Panc1 (cell line): ENCODE results near the gene ZNF627. TPM values are rescaled to one million over a fixed set of nuclear protein-coding genes. Genes with fewer than 3 reads are reported as not detected.

Experiments used
- ATAC-seq: fragments of 200-7000 bp; cut with Tn5 transposase; 2 replicates; pipeline ENCODE4 v1.9.1; 2020; ENCODE audit warnings: mild to moderate bottlenecking, moderate library complexity
- BruUV-seq: library from RNA; stranded (reverse); fragments of 400-500 nt; replicated peaks from 2 replicates; lab custom pipeline; 2021; lab: Mats Ljungman, UMichigan
- CTCF ChIA-PET: fragments of 300-600 bp; sonication (Branson Sonifier 250); formaldehyde crosslinking; loops from one replicate; lab custom pipeline; 2022; ENCODE audit warnings: antibody characterized with exemption; lab: Charles Lee
- POLR2A ChIA-PET: fragments of 300-600 bp; sonication (Branson Sonifier 250); formaldehyde crosslinking; loops from one replicate; lab custom pipeline; 2022; ENCODE audit warnings: antibody characterized with exemption; lab: Charles Lee
- DNase-seq: peaks from one replicate; pipeline ENCODE4 v3.0.0-alpha.2; 2010; ENCODE audit warnings: low read depth, low spot score
- H3K27ac ChIP-seq: 2 replicates; pipeline ENCODE4 v1.5.1; 2011; ENCODE audit warnings: mild to moderate bottlenecking, low read length, inconsistent platforms
- H3K27me3 ChIP-seq: fragments of 200-500 bp; sonication (Bioruptor generic); 2 replicates; pipeline ENCODE4 v1.6.0; 2014; ENCODE audit warnings: low read length, inconsistent platforms; ENCODE audit not compliant: control insufficient read depth, insufficient read depth
- H3K36me3 ChIP-seq: fragments of 200-500 bp; sonication (Bioruptor generic); 2 replicates; pipeline ENCODE4 v1.5.1; 2014; ENCODE audit warnings: inconsistent platforms, mild to moderate bottlenecking, low read length, moderate library complexity; ENCODE audit not compliant: control insufficient read depth, insufficient read depth
- H3K4me1 ChIP-seq: 2 replicates; pipeline ENCODE4 v1.5.1; 2011; ENCODE audit warnings: inconsistent platforms, mild to moderate bottlenecking, low read length, moderate library complexity; ENCODE audit not compliant: control insufficient read depth, insufficient read depth
- H3K4me3 ChIP-seq, 2 experiments: 2 replicates each; pipeline ENCODE4 v1.5.1; 2011 to 2012; ENCODE audit warnings: low read depth in 2 of 2, low read length in 2 of 2, mild to moderate bottlenecking in 2 of 2, inconsistent platforms in 1 of 2, moderate library complexity in 1 of 2
- H3K9me3 ChIP-seq: fragments of 200-500 bp; sonication (Bioruptor generic); 2 replicates; pipeline ENCODE4 v1.5.1; 2014; ENCODE audit warnings: low read depth, mild to moderate bottlenecking, inconsistent platforms, low read length, moderate library complexity; ENCODE audit not compliant: control insufficient read depth, insufficient read depth
- CTCF ChIP-seq: fragments of 450-650 bp; IDR thresholded peaks from 2 replicates; pipeline ENCODE4 v1.5.1; 2017; ENCODE audit warnings: mild to moderate bottlenecking
- POLR2AphosphoS5 ChIP-seq: IDR thresholded peaks from 2 replicates; pipeline ENCODE4 v1.6.1; 2012; ENCODE audit warnings: mild to moderate bottlenecking, low read depth, low read length, moderate library complexity
- REST ChIP-seq, 2 experiments: IDR thresholded peaks; 2 replicates each; pipeline ENCODE4 v1.6.1; 2011 to 2012; ENCODE audit warnings: low read depth in 2 of 2, control low read depth in 1 of 2, low read length in 1 of 2, mild to moderate bottlenecking in 1 of 2, moderate library complexity in 1 of 2; ENCODE audit not compliant: insufficient read depth in 1 of 2
- SIN3A ChIP-seq: IDR thresholded peaks from 2 replicates; pipeline ENCODE4 v1.6.1; 2012; ENCODE audit warnings: low read depth, mild to moderate bottlenecking, low read length, moderate library complexity, borderline replicate concordance; ENCODE audit not compliant: insufficient read depth
- TCF7L2 ChIP-seq: IDR thresholded peaks from 2 replicates; pipeline ENCODE4 v1.6.1; 2011; ENCODE audit warnings: mild to moderate bottlenecking, low read depth, low read length, inconsistent platforms
- in situ Hi-C: cut with HindIII; loops from 2 replicates; pipeline ENCODE4 v1.10.0; 2016; ENCODE audit warnings: low sequenced_read_pairs, low pct_unique_long_range_greater_than_20kb
- intact Hi-C: fragments of 100-400 bp; cut with micrococcal nuclease; formaldehyde crosslinking; loops from one replicate; pipeline ENCODE4 v1.10.0; 2022; ENCODE audit not compliant: unreplicated experiment
- total RNA-seq: library from RNA; stranded (reverse); gene quantifications from one replicate; pipeline ENCODE4 v1.2.1, GENCODE V29; 2021; ENCODE audit not compliant: unreplicated experiment

ZNF627 gene
- total RNA-seq, 1 experiment from 2014 or later = 10.7 TPM

GRCh38 chr19:11594084-11594483 is 3.2 kb upstream of the ZNF627 start:
- no peaks in the 10 kb centered on the region for H3K9me3 ChIP-seq
- TF ChIP-seq CTCF = no peak
- TF ChIP-seq TCF7L2 = no peak
- TF ChIP-seq REST (IDR thresholded peaks at IDR 0.05; ENCODE audit: insufficient read depth in 1 of 2, low read depth in 2 of 2, low read length in 1 of 2) = no peak
- TF ChIP-seq POLR2AphosphoS5 = no peak
- no peak for TF ChIP-seq SIN3A
- intact Hi-C loops (no loop called here), in situ Hi-C loops (no loop called here)
- peaks cover 6% of the 10 kb centered on the region; the same call in 1 of the 2 replicates for H3K36me3 ChIP-seq
- no peak for DNase-seq
- H3K4me3 ChIP-seq = no peak overlapping the region
- no peak for ATAC-seq
- BruUV-seq = no TSS peak
- ChIA-PET POLR2A (interaction anchor here (0.6 kb wide), 1 partner anchor 18 kb away, joined by 4 read pairs; no protein-coding TSS in a partner anchor), CTCF (no interaction called here)
- H3K27ac ChIP-seq = no peak overlapping the region
- no peaks in the 10 kb centered on the region for H3K27me3 ChIP-seq
- H3K4me1 ChIP-seq = 0 out of 2 replicates have a peak, but pooled peaks cover 4% of the 10 kb centered on the region

- ATAC-seq (no peak), DNase-seq (no peak)
- no peak overlapping the region for H3K27ac ChIP-seq
- in situ Hi-C loops = no loop called here
- no TSS peak for BruUV-seq
- TF ChIP-seq SIN3A = no peak
- no peak for TF ChIP-seq REST (IDR thresholded peaks at IDR 0.05; ENCODE audit: insufficient read depth in 1 of 2, low read depth in 2 of 2, low read length in 1 of 2)
- TF ChIP-seq POLR2AphosphoS5 = no peak
- no peak for TF ChIP-seq CTCF
- TF ChIP-seq TCF7L2 = no peak
- ChIA-PET CTCF (no interaction called here), POLR2A (no interaction called here)
- H3K4me3 ChIP-seq = no peak overlapping the region
- intact Hi-C loops = no loop called here
- no peaks in the 10 kb centered on the region for H3K9me3 ChIP-seq
- H3K27me3 ChIP-seq = no peaks in the 10 kb centered on the region
- 0 out of 2 replicates have a peak, but pooled peaks cover 6% of the 10 kb centered on the region for H3K4me1 ChIP-seq
- peaks cover 6% of the 10 kb centered on the region; the same call in 1 of the 2 replicates for H3K36me3 ChIP-seq
Measured at GRCh38 chr19:11596156-11596555, 1.1 kb upstream of the ZNF627 start.
